ENCODE results near the gene GPAT2.
"Not testable (repeated sequence)": the region's sequence is repeated elsewhere in the genome, so short reads cannot be mapped to it uniquely, and the experiment has no call there.

Gene GPAT2

GRCh38 chr2:96034792-96035191, at the start of gene GPAT2:
TSS of gene GPAT2 (minus strand) at chr2:96034916. CDS start at chr2:96032359, 2,557 bp downstream.
- not testable (repeated sequence) for DNase-seq

- no peak for DNase-seq
Measured at GRCh38 chr2:96083989-96084857, 49.5 kb upstream of the GPAT2 start.

GRCh38 chr2:96083064-96083939, 48.6 kb upstream of the GPAT2 start:
- DNase-seq: no peak

GRCh38 chr2:96082211-96083063, 47.7 kb upstream of the GPAT2 start:
- DNase-seq: no peak

GRCh38 chr2:96081042-96081441, 46.3 kb upstream of the GPAT2 start:
- DNase-seq: no peak

GRCh38 chr2:96075199-96075771, 40.6 kb upstream of the GPAT2 start:
- DNase-seq: no peak

- DNase-seq: no peak
Measured at GRCh38 chr2:96074156-96074555, 39.4 kb upstream of the GPAT2 start.

GRCh38 chr2:96073170-96073775, 38.6 kb upstream of the GPAT2 start:
- DNase-seq: no peak

- DNase-seq: no peak
Measured at GRCh38 chr2:96072746-96073145, 38.0 kb upstream of the GPAT2 start.

GRCh38 chr2:96071977-96072491, 37.3 kb upstream of the GPAT2 start:
- DNase-seq: peak; percentile 58

GRCh38 chr2:96071087-96071976, 36.6 kb upstream of the GPAT2 start:
- DNase-seq: not testable (repeated sequence)

- not testable (repeated sequence) for DNase-seq
Measured at GRCh38 chr2:96070351-96070750, 35.6 kb upstream of the GPAT2 start.

GRCh38 chr2:96069878-96070277, 35.2 kb upstream of the GPAT2 start:
- DNase-seq: not testable (repeated sequence)

GRCh38 chr2:96067902-96068581, 33.3 kb upstream of the GPAT2 start:
- not testable (repeated sequence) for DNase-seq

GRCh38 chr2:96067098-96067660, 32.5 kb upstream of the GPAT2 start:
- DNase-seq: not testable (repeated sequence)

GRCh38 chr2:96066511-96066910, 31.8 kb upstream of the GPAT2 start:
- not testable (repeated sequence) for DNase-seq

- not testable (repeated sequence) for DNase-seq
Measured at GRCh38 chr2:96065954-96066353, 31.2 kb upstream of the GPAT2 start.

- DNase-seq: no peak
Measured at GRCh38 chr2:96065381-96065930, 30.7 kb upstream of the GPAT2 start.

- not testable (repeated sequence) for DNase-seq
Measured at GRCh38 chr2:96064760-96065159, 30.0 kb upstream of the GPAT2 start.

Measured in NCI-H524 treated with DMSO at 0.1 percent for 48 hours (cell line).